ENCODE data around the gene PRKRIP1. TPM values are rescaled to one million over a fixed set of nuclear protein-coding genes. Genes with fewer than 3 reads are reported as not detected.
A peak's percentile ranks its signal among the peaks of the same experiment; 100 is the strongest.

The PRKRIP1 gene
- total RNA-seq, 1 experiment from 2014 or later, result 24.9 TPM

GRCh38 chr7:102387064-102387463 is 9.1 kb upstream of the PRKRIP1 start:
- Histone ChIP-seq H3K4me3 (ENCODE audit: low read depth, low read length, poor library complexity, severe bottlenecking) (no peak overlapping the region), H3K27ac (ENCODE audit: low read depth, low read length, poor library complexity, severe bottlenecking) (no peak overlapping the region), H3K4me1 (ENCODE audit: insufficient read depth, low read length, poor library complexity, severe bottlenecking) (no peaks in the 10 kb centered on the region), H3K9me3 (ENCODE audit: low read depth, low read length, poor library complexity, severe bottlenecking) (no peaks in the 10 kb centered on the region), H3K27me3 (replicated peaks; ENCODE audit: insufficient read depth, low read depth, low read length, poor library complexity) (no peaks in the 10 kb centered on the region), H3K36me3 (ENCODE audit: insufficient read depth, low read length, poor library complexity, severe bottlenecking) (peaks cover 6% of the 10 kb centered on the region)
- no TSS peak for BruUV-seq (replicated peaks)
- no peak for DNase-seq (ENCODE audit: low spot score)
- TF ChIP-seq, protein P1, sequence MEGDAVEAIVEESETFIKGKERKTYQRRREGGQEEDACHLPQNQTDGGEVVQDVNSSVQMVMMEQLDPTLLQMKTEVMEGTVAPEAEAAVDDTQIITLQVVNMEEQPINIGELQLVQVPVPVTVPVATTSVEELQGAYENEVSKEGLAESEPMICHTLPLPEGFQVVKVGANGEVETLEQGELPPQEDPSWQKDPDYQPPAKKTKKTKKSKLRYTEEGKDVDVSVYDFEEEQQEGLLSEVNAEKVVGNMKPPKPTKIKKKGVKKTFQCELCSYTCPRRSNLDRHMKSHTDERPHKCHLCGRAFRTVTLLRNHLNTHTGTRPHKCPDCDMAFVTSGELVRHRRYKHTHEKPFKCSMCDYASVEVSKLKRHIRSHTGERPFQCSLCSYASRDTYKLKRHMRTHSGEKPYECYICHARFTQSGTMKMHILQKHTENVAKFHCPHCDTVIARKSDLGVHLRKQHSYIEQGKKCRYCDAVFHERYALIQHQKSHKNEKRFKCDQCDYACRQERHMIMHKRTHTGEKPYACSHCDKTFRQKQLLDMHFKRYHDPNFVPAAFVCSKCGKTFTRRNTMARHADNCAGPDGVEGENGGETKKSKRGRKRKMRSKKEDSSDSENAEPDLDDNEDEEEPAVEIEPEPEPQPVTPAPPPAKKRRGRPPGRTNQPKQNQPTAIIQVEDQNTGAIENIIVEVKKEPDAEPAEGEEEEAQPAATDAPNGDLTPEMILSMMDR (conservative IDR thresholded peaks at IDR 0.05; ENCODE audit: low read depth, low read length), result no peak
- no peak for TF ChIP-seq EZH2 (IDR thresholded peaks at IDR 0.05; ENCODE audit: borderline replicate concordance, low read depth, low read length, poor library complexity, severe bottlenecking)
- intact Hi-C loops (cut with micrococcal nuclease; ENCODE audit: unreplicated experiment), result no loop called here
- ChIA-PET CTCF (no interaction called here), POLR2A (ENCODE audit: low non-redundant PET) (no interaction called here)

DNA sequence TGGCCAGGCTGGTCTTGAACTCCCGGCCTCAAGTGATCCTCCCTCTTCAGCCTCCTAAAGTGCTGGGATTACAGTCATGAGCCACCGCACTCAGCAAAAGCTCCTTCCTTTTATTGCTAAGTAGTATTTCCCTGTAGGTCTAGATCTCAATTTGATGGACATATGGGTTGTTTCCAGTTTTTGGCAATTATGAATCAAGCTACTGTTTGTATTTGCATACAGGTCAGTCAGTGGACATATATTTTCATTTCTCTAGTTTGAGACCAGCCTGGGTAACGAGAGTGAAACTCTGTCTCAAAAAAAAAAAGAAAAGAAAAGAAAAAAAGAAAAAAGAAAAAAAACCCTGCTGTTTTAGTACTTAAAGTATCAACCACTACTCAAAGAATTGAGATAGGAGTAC is 6.4 kb upstream of the PRKRIP1 start:
- POLR2A ChIA-PET (ENCODE audit: low non-redundant PET), result interaction anchor here (0.7 kb wide), 1 partner anchor 119 kb away, joined by 9 read pairs; no protein-coding TSS in a partner anchor
- H3K27ac ChIP-seq (ENCODE audit: low read depth, low read length, poor library complexity, severe bottlenecking), result no peak overlapping the region
- no peaks in the 10 kb centered on the region for H3K27me3 ChIP-seq (replicated peaks; ENCODE audit: insufficient read depth, low read depth, low read length, poor library complexity)
- TF ChIP-seq EZH2 (IDR thresholded peaks at IDR 0.05; ENCODE audit: borderline replicate concordance, low read depth, low read length, poor library complexity, severe bottlenecking), result no peak
- CTCF ChIA-PET, result interaction anchor here (0.7 to 1.4 kb wide), 2 partner anchors 83 to 110 kb away, joined by 3 to 4 read pairs; no protein-coding TSS in a partner anchor
- H3K4me1 ChIP-seq (ENCODE audit: insufficient read depth, low read length, poor library complexity, severe bottlenecking), result no peaks in the 10 kb centered on the region
- H3K9me3 ChIP-seq (ENCODE audit: low read depth, low read length, poor library complexity, severe bottlenecking), result no peaks in the 10 kb centered on the region
- intact Hi-C loops (cut with micrococcal nuclease; ENCODE audit: unreplicated experiment), result loop anchor here (1.0 kb wide), 1 partner anchor 111 kb away; no protein-coding TSS in a partner anchor
- no TSS peak for BruUV-seq (replicated peaks)
- no peak for DNase-seq (ENCODE audit: low spot score)
- peaks cover 6% of the 10 kb centered on the region for H3K36me3 ChIP-seq (ENCODE audit: insufficient read depth, low read length, poor library complexity, severe bottlenecking)
- H3K4me3 ChIP-seq (ENCODE audit: low read depth, low read length, poor library complexity, severe bottlenecking), result no peak overlapping the region

DNA sequence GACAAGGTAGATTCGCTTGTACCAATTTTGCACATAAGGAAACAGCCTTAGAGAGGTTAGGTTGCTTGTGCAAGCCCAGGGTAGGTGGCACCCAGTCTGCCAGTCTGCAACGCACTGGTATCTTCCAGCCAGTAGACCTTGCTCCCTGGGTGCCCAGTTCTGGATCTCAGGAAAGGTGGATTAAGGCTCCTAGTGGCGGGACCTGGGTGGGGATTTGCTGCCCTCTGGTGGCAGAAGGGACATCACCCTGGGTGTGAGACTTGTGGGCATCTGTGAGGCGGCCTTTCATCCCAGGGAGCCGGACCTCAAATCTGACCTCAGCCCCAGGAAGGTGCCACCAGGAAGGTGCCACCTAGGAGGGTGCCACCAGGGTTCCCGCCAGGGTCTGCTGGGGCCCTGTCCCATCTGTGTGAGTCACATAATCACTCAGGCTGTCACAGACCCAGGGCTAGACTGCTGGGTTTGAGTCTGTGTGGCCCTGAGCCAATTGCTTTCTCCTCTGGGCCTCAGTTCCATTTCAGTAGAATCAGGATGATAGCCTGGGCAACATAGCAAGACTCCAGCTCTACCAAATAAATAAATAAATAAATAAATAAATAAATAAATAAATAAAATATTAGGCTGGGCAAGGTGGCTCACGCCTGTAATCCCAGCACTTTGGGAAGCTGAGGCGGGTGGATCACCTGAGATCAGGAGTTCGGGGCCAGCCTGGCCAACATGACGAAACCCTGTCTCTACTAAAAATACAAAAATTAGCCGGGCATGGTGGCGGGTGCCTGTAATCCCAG is 5.3 kb upstream of the PRKRIP1 start:
- H3K27ac ChIP-seq (ENCODE audit: low read depth, low read length, poor library complexity, severe bottlenecking), result no peak overlapping the region
- TF ChIP-seq, protein P1 (conservative IDR thresholded peaks at IDR 0.05; ENCODE audit: low read depth, low read length), result peak; percentile 89
- TF ChIP-seq EZH2 (IDR thresholded peaks at IDR 0.05; ENCODE audit: borderline replicate concordance, low read depth, low read length, poor library complexity, severe bottlenecking), result no peak
- intact Hi-C loops (cut with micrococcal nuclease; ENCODE audit: unreplicated experiment), result loop anchor here (1.0 kb wide), 1 partner anchor 112 kb away; no protein-coding TSS in a partner anchor
- H3K4me3 ChIP-seq (ENCODE audit: low read depth, low read length, poor library complexity, severe bottlenecking), result no peak overlapping the region
- peaks cover 6% of the 10 kb centered on the region for H3K36me3 ChIP-seq (ENCODE audit: insufficient read depth, low read length, poor library complexity, severe bottlenecking)
- no peaks in the 10 kb centered on the region for H3K27me3 ChIP-seq (replicated peaks; ENCODE audit: insufficient read depth, low read depth, low read length, poor library complexity)
- H3K9me3 ChIP-seq (ENCODE audit: low read depth, low read length, poor library complexity, severe bottlenecking), result no peaks in the 10 kb centered on the region
- H3K4me1 ChIP-seq (ENCODE audit: insufficient read depth, low read length, poor library complexity, severe bottlenecking), result peaks cover 6% of the 10 kb centered on the region
- BruUV-seq (replicated peaks), result no TSS peak
- ChIA-PET POLR2A (ENCODE audit: low non-redundant PET) (no interaction called here), CTCF (interaction anchor here (1.4 kb wide), 1 partner anchor 111 kb away, joined by 4 read pairs; no protein-coding TSS in a partner anchor)
- DNase-seq (ENCODE audit: low spot score), result peak; percentile 81

All from A673 (cell line).